ENCODE results near the gene CCDC15.

CCDC15 gene

DNA sequence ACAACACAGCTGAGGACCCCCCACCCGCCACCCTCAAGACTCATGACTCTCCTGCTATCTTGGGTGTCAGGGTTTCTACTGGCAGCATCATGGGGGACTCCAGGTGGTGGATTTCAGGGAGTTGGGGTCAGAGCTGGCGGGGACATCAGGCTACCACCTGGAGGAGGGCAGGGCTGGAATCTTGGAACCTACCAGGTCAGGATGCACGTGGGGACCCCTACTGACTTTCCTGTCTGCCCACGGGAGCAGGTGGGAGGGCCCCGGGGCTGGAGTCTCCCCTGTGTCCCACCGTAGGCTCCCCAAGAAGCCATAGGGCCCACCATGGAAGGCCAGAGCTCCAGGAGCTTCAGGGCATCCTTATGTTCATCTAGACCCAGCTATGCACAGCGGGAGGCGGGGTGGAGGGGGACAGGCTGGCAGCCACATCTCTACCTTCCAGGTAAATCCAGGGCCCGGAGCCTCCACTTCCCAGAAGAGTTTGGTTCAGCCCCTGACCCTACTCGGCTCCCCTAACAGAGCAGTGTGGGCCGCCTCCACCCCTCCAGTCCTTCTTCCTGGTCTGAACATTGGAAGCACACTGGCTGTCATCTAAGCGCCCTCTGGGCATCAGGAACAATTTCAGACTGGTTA lies 119.1 kb downstream of the CCDC15 start (continued):
- no peak for TF ChIP-seq ZNF473 (tag by site-specific recombination; IDR thresholded peaks at IDR 0.05)
- TF ChIP-seq, protein P1, sequence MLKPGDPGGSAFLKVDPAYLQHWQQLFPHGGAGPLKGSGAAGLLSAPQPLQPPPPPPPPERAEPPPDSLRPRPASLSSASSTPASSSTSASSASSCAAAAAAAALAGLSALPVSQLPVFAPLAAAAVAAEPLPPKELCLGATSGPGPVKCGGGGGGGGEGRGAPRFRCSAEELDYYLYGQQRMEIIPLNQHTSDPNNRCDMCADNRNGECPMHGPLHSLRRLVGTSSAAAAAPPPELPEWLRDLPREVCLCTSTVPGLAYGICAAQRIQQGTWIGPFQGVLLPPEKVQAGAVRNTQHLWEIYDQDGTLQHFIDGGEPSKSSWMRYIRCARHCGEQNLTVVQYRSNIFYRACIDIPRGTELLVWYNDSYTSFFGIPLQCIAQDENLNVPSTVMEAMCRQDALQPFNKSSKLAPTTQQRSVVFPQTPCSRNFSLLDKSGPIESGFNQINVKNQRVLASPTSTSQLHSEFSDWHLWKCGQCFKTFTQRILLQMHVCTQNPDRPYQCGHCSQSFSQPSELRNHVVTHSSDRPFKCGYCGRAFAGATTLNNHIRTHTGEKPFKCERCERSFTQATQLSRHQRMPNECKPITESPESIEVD (tag by site-specific recombination; IDR thresholded peaks at IDR 0.05) = no peak

DNA sequence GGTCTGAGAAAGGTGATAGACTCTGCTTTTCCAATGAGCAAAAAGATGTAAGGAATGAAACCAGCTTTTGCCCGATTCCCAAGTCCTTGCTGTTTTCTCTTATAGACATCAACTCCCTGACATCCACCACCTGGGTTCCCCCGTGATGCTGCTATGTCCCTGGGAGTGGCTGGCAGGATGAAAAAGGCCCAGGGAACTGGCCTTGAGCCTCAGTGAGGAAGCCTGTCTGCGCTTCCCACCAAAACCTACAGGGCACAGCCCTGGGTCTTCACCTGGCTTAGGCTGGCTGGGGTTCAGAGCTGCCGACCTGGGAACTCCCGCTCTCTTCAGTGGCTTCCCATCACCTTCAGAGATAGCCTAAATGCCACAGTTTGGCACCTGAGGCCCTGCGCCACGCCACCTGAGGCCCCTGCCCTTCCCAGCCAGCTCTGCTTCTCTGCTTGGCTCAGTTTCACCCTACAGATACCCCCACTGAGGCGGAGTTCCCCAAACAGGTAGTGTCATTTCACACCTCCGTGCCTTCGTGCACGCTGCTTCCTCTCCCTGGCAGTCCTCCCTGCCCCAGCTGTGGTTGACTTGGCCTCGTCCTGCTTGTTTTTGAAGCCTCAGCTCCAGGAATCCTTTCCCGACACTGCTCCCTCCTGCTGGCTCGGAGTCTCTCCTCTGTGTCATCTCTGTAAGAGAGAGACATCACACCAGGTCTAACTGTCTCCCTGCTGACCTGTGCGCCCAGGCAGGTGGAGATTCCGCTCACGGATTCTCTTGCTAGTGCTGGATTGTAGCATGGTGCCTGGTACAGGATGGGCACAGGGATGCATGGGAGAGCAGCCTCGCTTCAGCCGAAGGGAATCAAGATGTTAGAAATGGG lies 119.8 kb downstream of the CCDC15 start:
- Histone ChIP-seq H3K27ac (ENCODE audit: extremely low read depth, low read depth, low read length) (no peak overlapping the region), H3K4me3 (ENCODE audit: low read depth, low read length) (no peak overlapping the region), H3K9me3 (ENCODE audit: control insufficient read depth, insufficient read depth, low read depth, low read length) (no peaks in the 10 kb centered on the region), H3K4me1 (ENCODE audit: control insufficient read depth, insufficient read depth, low read length) (no peaks in the 10 kb centered on the region), H3K36me3 (ENCODE audit: control insufficient read depth in 2 of 2, insufficient read depth in 1 of 2, low read length in 2 of 2) (no peaks in the 10 kb centered on the region)
- POLR2A ChIA-PET = interaction anchor here (0.6 kb wide), 1 partner anchor 1407 kb away, joined by 3 read pairs; no protein-coding TSS in a partner anchor
- TF ChIP-seq, protein P2, sequence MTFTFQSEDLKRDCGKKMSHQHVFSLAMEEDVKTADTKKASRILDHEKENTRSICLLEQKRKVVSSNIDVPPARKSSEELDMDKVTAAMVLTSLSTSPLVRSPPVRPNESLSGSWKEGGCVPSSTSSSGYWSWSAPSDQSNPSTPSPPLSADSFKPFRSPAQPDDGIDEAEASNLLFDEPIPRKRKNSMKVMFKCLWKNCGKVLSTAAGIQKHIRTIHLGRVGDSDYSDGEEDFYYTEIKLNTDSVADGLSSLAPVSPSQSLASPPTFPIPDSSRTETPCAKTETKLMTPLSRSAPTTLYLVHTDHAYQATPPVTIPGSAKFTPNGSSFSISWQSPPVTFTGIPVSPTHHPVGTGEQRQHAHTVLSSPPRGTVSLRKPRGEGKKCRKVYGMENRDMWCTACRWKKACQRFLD (tag by site-specific recombination; IDR thresholded peaks at IDR 0.05) = no peak
- no peak for TF ChIP-seq GLI2 (tag by site-specific recombination; IDR thresholded peaks at IDR 0.05; ENCODE audit: borderline replicate concordance, low read depth)
- no peak for TF ChIP-seq ZNF48 (tag by site-specific recombination; IDR thresholded peaks at IDR 0.05)
- no peak for TF ChIP-seq ZNF221 (tag by site-specific recombination; IDR thresholded peaks at IDR 0.05; ENCODE audit: borderline replicate concordance)
- TF ChIP-seq ZNF585B (tag by site-specific recombination; IDR thresholded peaks at IDR 0.05) = no peak
- no peak for TF ChIP-seq KLF7 (tag by site-specific recombination; IDR thresholded peaks at IDR 0.05; ENCODE audit: borderline replicate concordance)
- TF ChIP-seq GLIS1 (tag by site-specific recombination; IDR thresholded peaks at IDR 0.05) = no peak
- TF ChIP-seq ZNF707 (tag by site-specific recombination; IDR thresholded peaks at IDR 0.05) = no peak
- no peak for TF ChIP-seq ZNF112 (tag by site-specific recombination; IDR thresholded peaks at IDR 0.05)
- TF ChIP-seq, protein P3, sequence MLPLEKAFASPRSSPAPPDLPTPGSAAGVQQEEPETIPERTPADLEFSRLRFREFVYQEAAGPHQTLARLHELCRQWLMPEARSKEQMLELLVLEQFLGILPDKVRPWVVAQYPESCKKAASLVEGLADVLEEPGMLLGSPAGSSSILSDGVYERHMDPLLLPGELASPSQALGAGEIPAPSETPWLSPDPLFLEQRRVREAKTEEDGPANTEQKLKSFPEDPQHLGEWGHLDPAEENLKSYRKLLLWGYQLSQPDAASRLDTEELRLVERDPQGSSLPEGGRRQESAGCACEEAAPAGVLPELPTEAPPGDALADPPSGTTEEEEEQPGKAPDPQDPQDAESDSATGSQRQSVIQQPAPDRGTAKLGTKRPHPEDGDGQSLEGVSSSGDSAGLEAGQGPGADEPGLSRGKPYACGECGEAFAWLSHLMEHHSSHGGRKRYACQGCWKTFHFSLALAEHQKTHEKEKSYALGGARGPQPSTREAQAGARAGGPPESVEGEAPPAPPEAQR (tag by site-specific recombination; IDR thresholded peaks at IDR 0.05) = no peak
- TF ChIP-seq ELK4 (IDR thresholded peaks at IDR 0.05; ENCODE audit: borderline replicate concordance, low read depth, low read length) = no peak
- CTCF ChIA-PET = interaction anchor here (0.6 kb wide), 1 partner anchor 364 kb away, joined by 3 read pairs; no protein-coding TSS in a partner anchor

- Histone ChIP-seq H3K4me1 (ENCODE audit: control insufficient read depth, insufficient read depth, low read length) (no peaks in the 10 kb centered on the region), H3K4me3 (ENCODE audit: low read depth, low read length) (no peak overlapping the region), H3K9me3 (ENCODE audit: control insufficient read depth, insufficient read depth, low read depth, low read length) (no peaks in the 10 kb centered on the region), H3K36me3 (ENCODE audit: control insufficient read depth in 2 of 2, insufficient read depth in 1 of 2, low read length in 2 of 2) (no peaks in the 10 kb centered on the region), H3K27ac (ENCODE audit: extremely low read depth, low read depth, low read length) (no peak overlapping the region)
- TF ChIP-seq SETDB1 (IDR thresholded peaks at IDR 0.05; ENCODE audit: insufficient read length, low read length) (no peak), ZSCAN30 (tag by site-specific recombination; IDR thresholded peaks at IDR 0.05) (no peak), ZNF600 (tag by site-specific recombination; IDR thresholded peaks at IDR 0.05) (no peak), ZNF398 (tag by site-specific recombination; IDR thresholded peaks at IDR 0.05) (no peak)
- ChIA-PET POLR2A (no interaction called here), CTCF (interaction anchor here (0.6 kb wide), 1 partner anchor 363 kb away, joined by 3 read pairs; no protein-coding TSS in a partner anchor)
Measured at GRCh38 chr11:125074511-125075241, 120.7 kb downstream of the CCDC15 start.

Measured in HEK293 (cell line).